GM12892 (cell line): ENCODE results near the gene NPHP1.

Experiments
- POLR2A ChIP-seq: IDR thresholded peaks from 2 replicates; pipeline ENCODE4 v1.6.1; 2011; ENCODE audit warnings: low read depth, low read length, control low read depth
- POLR2AphosphoS5 ChIP-seq: IDR thresholded peaks from 2 replicates; pipeline ENCODE4 v1.6.1; 2011; ENCODE audit warnings: low read depth, low read length, control low read depth

DNA sequence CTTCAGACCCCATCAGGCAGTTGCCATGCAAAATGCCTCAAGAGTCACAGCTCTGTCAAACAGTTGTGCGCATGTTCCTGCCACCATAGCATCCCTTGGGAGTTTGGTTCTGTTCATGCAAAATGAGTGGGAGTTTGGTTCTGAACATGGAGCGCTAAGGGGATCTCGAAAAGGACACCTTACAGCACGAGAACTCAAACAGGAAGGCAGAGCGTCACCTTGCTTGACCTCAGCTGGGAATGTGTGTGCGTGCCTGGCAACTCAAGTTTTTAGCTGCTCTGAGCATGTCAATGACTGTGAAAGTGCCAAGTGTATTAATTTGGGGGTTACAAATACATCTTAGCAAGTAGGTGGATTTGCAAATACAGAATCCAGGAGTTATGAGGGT is 105.8 kb downstream of the NPHP1 start:
- TF ChIP-seq POLR2AphosphoS5 (no peak), POLR2A (no peak)
